RPMI8226 (cell line): Measurements from ENCODE around the gene PLEKHM3.

Source experiments
- DNase-seq: peaks from one replicate; pipeline ENCODE4 v3.0.0-alpha.2; 2015

PLEKHM3 gene

DNA sequence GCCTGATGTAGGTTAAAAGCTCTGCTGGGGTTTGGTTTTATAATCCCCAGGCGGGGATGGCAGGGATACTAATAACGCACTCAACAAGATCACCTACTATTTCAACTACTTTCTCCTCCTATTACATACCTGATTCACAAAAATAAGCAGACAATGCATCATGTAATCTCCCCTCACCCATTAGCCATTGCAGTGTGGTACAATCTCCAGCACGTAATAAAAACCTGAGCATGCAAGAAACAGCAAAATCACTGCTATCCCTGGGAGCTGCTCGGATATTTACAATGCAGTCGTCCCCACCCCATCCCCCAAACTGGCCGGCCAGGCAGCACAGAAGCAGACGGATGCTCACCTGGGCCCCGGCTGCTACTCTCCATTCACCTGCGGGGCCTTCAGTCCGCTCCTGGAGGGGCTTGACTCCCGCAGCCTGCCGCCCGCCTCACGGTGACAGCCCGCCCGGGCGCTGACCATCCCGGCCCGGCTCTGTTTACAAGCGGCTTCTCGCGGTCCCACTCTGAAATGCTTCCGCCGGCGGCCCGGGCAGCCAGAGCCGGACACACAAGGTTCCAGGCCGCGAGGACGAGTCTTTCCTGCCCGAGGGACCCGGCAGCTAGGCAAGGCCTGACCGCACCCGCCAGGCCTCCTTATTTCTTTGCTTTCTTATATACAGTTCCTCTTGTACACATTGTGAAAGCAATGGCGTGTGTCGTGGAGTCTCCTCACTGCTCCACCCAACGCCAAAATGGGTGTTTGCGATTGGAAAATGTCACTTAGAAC lies at the start of gene PLEKHM3:
TSS of gene PLEKHM3 (minus strand) at position 491 of the 777 bp plus-strand sequence. CDS start 23,888 bp downstream, outside the sequence.
- DNase-seq = peak; percentile 86

GRCh38 chr2:208074610-208075356 lies 49.5 kb upstream of the PLEKHM3 start:
- DNase-seq = no peak

- DNase-seq = peak; percentile 63
Observed at GRCh38 chr2:208072250-208072892, 47.0 kb upstream of the PLEKHM3 start.

DNA sequence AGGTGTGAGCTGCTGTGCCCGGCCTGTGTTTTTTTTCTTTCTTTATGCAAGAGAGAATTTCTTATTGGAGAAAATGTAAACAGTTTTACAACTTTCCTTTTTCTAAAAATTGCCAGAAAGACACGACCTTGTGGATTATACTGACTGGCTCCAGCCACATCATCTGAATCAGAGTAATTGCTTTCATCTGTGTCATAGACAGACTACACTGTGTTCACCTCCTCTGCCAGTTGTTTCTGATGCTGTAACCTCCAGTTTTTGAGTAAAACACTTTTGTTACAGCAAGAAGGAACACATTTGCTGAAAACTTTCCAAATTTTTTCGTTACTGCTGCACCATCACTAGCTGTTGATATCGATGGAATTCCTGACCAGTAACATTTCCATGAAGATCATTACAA lies 43.9 kb upstream of the PLEKHM3 start:
- no peak for DNase-seq

GRCh38 chr2:208066016-208066415 lies 40.7 kb upstream of the PLEKHM3 start:
- no peak for DNase-seq

DNA sequence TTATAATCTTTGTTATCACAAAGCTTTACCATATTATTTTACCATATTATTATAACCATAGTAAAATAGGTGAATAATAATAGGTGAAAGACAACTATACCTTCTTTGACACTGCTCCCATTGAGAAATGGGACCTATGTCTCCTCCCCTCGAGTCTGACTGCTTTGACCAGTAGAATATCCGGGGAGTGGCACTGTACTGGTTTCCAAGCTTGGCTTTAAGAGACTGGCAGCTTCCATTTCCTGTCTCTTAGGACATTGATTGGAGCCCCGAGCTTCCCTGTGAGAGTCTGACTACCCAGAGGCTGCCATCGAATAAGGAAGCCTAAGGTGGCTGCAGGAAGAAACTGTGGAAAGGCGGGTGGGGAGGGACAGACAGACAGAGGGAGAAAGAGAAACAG lies 40.1 kb upstream of the PLEKHM3 start:
- DNase-seq = no peak

GRCh38 chr2:208064220-208064961 lies 39.1 kb upstream of the PLEKHM3 start:
- DNase-seq = no peak

- no peak for DNase-seq
Observed at GRCh38 chr2:208062961-208063360, 37.6 kb upstream of the PLEKHM3 start.

GRCh38 chr2:208062113-208062512 lies 36.8 kb upstream of the PLEKHM3 start:
- DNase-seq = peak; percentile 41

- no peak for DNase-seq
Observed at GRCh38 chr2:208057108-208057507, 31.8 kb upstream of the PLEKHM3 start.

GRCh38 chr2:208049441-208049840 lies 24.1 kb upstream of the PLEKHM3 start:
- no peak for DNase-seq

- no peak for DNase-seq
Observed at GRCh38 chr2:208049006-208049405, 23.7 kb upstream of the PLEKHM3 start.

- DNase-seq = no peak
Observed at GRCh38 chr2:208047840-208048239, 22.5 kb upstream of the PLEKHM3 start.

DNA sequence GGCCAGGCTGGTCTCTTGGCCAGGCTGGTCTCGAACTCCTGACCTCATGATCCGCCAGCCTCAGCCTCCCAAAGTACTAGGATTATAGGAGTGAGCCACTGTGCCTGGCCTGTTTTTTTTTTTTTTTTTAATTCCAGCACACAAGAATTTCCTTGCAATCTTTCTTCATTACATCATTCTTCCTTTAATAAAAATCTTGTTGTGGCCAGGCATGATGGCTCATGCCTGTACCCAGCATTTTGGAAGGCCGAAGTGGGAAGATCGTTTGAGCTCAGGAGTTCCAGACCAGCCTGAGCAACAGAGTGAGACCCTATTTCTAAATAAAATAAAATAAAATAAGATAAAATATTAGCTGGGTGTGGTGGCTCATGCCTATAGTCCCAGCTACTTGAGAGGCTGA lies 21.4 kb upstream of the PLEKHM3 start:
- DNase-seq = no peak

- no peak for DNase-seq
Observed at GRCh38 chr2:208042450-208042849, 17.1 kb upstream of the PLEKHM3 start.

GRCh38 chr2:208042041-208042440 lies 16.7 kb upstream of the PLEKHM3 start:
- DNase-seq = no peak

DNA sequence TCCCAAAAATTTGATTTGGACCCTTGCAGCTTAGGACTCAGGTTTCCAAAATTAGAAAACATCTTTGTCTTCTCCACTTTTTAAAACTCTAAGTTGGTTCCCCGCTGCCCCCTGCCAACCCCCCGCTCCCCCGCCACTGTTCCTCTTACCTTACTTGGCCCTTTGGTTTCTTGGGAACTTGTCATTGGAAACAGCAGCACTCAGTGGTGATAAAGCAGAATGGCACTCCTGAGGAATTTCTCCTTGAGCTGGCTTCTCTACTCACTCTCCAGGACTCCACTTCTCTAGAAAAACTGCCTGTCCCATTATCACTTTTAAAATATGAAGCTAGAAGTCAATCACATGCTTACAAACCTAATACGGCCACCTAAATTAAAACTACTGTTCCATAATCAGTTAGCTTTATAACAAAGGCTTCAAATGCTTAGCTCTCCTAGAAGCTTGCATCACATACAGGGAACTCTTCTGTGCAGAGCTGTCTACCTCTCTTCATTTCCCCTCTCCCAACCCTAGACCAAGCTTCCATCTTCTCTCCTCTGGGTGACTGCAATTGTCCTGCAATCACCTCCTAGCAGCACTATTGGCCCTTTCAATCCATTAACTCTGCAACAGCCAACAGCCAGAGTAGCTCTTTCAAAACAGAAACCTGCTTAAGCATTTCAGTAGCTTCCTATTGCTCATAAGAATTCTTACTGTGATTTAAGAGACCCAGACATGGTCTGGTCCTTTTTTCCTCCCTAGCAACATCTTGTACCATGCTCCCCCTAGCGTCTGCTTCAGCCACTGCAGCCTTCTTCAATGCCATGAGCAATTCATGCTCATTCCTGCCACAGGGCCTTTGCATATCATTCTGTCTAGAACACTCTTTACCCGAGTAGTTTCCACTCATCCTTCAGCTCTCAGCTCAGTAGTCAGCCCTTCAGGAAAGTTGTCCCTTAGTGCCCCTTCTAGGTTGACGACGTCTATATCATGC lies 15.2 kb upstream of the PLEKHM3 start:
- peak; percentile 78 for DNase-seq

GRCh38 chr2:208039376-208040110 lies 14.2 kb upstream of the PLEKHM3 start:
- no peak for DNase-seq

- DNase-seq = no peak
Observed at GRCh38 chr2:208037564-208038487, 12.5 kb upstream of the PLEKHM3 start.

DNA sequence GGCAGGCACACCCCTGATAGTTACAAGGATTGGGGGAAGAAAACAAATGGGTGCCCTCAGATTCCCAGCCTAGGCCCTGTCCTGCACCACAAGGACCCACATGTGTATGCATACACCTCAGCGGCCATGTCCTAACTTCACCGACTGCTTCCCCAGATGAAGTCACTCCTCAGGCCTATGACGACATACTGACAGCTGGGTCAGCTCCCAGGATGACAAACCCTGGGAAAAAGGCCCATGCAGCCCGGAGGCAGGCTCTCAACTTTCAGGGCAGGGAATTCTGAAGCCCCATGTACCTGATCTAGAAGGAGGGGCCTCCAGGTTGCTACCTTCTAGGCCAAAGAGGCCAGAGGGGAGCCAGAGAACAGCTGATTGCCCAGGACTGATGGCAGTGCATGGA lies 11.0 kb upstream of the PLEKHM3 start:
- DNase-seq = no peak
